GM12801 (cell line): ENCODE results near the gene TFEB.

ENCODE experiments used
- TF ChIP-seq, protein P1 (sequence below): IDR thresholded peaks from one replicate; pipeline ENCODE4 v1.5.1; 2011; ENCODE audit warnings: control low read depth; ENCODE audit not compliant: insufficient read length; ENCODE audit errors: extremely low read depth

TFEB gene

GRCh38 chr6:41757931-41758640 lies 22.7 kb upstream of the TFEB start:
- TF ChIP-seq, protein P1, sequence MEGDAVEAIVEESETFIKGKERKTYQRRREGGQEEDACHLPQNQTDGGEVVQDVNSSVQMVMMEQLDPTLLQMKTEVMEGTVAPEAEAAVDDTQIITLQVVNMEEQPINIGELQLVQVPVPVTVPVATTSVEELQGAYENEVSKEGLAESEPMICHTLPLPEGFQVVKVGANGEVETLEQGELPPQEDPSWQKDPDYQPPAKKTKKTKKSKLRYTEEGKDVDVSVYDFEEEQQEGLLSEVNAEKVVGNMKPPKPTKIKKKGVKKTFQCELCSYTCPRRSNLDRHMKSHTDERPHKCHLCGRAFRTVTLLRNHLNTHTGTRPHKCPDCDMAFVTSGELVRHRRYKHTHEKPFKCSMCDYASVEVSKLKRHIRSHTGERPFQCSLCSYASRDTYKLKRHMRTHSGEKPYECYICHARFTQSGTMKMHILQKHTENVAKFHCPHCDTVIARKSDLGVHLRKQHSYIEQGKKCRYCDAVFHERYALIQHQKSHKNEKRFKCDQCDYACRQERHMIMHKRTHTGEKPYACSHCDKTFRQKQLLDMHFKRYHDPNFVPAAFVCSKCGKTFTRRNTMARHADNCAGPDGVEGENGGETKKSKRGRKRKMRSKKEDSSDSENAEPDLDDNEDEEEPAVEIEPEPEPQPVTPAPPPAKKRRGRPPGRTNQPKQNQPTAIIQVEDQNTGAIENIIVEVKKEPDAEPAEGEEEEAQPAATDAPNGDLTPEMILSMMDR: no peak

DNA sequence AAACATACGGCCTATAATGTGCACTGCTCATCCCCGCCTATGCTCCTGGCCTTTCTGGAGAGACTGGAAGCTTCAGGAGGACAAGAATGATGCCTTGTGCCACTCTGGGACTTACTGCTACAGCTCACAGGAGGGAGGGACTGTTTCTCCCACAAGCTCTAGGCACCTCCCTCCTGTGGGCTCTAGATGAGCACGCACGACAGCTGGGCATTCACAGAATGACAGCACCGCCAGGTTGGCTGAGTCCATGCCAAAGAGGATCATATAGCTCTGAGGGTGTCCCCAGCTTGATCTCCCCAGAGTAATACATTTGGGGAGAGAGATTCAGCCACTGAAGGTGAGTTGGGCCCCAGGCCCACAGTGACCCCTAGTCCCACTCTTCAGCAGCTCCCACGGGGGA lies 21.9 kb upstream of the TFEB start:
- TF ChIP-seq, protein P1: no peak

DNA sequence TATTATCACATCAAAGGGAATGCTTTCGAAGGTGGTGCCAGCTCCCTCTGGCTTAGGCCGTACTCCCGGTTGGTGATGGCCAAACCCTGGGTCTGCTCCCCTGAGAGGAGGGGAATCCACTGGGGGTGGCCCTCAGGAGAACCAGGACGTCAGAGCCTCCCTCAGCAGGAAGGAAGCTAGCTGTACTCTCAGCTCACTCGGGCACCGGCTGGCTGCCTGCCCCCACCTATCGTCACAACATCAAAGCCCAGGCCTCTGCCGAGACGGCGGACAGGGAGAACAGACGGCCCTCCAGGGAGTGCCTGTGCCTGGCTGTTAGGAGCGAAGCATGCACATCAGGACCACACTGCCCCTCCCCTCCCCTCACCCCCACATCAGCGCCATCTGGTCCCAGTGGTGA lies 20.9 kb upstream of the TFEB start:
- TF ChIP-seq, protein P1: no peak

DNA sequence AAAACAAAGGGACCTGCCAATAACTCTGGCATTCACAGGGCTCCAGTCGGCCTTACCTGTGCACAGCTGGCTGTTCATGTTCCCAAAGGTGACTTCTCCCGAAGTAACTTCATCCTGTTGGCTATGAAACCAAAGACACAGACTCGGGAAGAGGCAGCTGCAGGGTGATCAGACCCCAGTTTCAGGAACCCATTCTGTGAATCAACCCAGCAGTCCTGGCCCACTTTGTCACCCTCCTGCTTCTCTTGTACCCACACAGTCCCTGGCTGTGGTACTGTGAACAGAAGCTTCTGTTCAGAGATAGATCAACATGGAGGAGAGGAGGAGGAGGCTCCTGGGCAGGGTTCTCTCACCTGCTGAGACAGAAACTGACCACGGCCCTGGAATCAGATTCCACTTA lies 20.5 kb upstream of the TFEB start:
- TF ChIP-seq, protein P1: no peak

- TF ChIP-seq, protein P1: no peak
These were observed 15.0 kb upstream of the TFEB start for GRCh38 chr6:41750374-41750773.

DNA sequence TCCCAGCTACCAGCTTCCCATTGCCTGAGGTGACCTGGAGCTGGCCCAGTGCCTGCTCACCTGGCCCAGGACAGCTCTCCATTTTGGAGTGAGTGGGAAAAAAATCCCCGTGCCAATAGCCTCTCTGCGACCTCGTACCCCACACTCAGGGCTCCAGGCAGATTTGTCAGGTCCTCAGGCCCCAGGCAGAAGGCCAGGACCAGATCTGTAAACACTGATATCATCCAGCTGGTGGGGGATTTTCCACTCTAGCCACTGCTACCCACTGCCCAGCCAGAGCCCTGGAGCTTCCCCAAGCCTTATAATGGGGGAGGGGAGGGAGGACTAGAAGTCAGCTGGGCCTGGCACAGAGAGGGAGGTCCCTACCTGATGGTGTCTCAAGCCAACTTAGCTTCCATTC lies 13.1 kb upstream of the TFEB start:
- TF ChIP-seq, protein P1: no peak

DNA sequence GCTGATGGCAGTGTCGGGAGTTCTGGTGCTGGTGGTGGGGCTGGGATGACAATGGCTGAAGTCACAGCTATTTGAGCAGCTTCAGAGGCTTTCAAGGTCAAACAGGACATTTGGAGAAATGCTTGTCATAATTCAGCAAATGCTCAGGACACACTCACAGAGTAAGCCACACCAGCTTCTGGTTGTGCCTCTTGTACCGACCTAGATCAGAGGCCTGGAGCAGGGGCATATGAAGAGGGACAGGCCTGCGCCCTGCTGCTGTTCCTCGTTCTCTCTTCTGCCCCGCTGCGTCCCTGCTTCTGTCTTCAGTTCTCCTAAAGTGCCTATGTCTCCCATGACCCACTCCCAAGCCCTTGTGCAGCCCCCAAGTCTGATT lies 12.7 kb upstream of the TFEB start:
- TF ChIP-seq, protein P1: no peak
